Colonic mucosa (tissue), 4 donors: ENCODE measurements around the gene LNPK. TPM values are rescaled to one million over a fixed set of nuclear protein-coding genes. Genes with fewer than 3 reads are reported as not detected.

Experiments
- DNase-seq: peaks from one replicate; pipeline ENCODE4 v3.0.0-alpha.2; 2020
- H3K27ac ChIP-seq: fragments of 200-600 bp; one replicate; pipeline ENCODE4 v1.8.0; 2021
- H3K27me3 ChIP-seq: fragments of 200-600 bp; one replicate; pipeline ENCODE4 v1.8.0; 2021
- H3K36me3 ChIP-seq: fragments of 200-600 bp; one replicate; pipeline ENCODE4 v1.8.0; 2021
- H3K4me1 ChIP-seq: fragments of 200-600 bp; one replicate; pipeline ENCODE4 v1.8.0; 2021; ENCODE audit warnings: mild to moderate bottlenecking
- H3K4me3 ChIP-seq: fragments of 200-600 bp; one replicate; pipeline ENCODE4 v1.8.0; 2021
- H3K9ac ChIP-seq, 2 donors: one replicate each; pipeline ENCODE4 v1.7.0; 2013; ENCODE audit warnings: control low read depth in 2 of 2, low read depth in 2 of 2, low read length in 2 of 2
- H3K9me3 ChIP-seq: fragments of 200-600 bp; one replicate; pipeline ENCODE4 v1.8.0; 2021
- intact Hi-C: fragments of 100-400 bp; cut with DNase I; formaldehyde crosslinking; loops from one replicate; pipeline ENCODE4 v1.14.1; 2022
- total RNA-seq, 2 donors: library from RNA; stranded (reverse); fragmentation: NEBNext Ultra II Directional in 1 of 2; extraction: Animal tissue kit (Norgen Biotek cat#: 25700) in 1 of 2; gene quantifications; one replicate each; pipeline ENCODE4 v1.2.1, GENCODE V29; 2021
- TF ChIP-seq, protein P1 (sequence below): fragments of 200-600 bp; IDR thresholded peaks from one replicate; pipeline ENCODE4 v1.8.0; 2022; ENCODE audit warnings: antibody characterized with exemption, mild to moderate bottlenecking
- donor health status: healthy.
- donor health status: DM: no; HTN: no; CAD: no.
- donor health status: DM: no; HTN: no; CAD: no.

LNPK gene
- total RNA-seq, 2 donors from 2014 or later: 38.5 to 48.4 TPM

DNA sequence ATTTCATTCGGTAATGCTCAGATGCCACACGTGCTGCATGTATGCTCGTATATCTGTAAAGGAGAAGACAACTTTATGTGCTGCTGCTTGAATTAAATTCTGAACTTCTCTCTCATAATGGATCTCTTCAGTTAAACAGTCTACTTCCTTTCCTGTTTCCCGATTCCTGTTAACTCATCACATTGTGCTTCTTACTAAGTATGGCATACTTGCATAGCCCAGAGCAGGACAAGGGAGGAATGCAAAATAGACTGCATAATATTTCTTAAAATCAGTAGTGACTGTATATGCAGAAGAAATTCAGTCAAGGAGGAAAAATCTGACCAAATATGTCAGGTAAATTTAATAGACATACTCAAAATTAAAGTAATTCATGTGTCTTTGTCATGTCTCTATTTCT, 23.9 kb upstream of the LNPK start:
- Histone ChIP-seq H3K27ac (no peak overlapping the region), H3K9me3 (no peaks in the 10 kb centered on the region), H3K4me1 (no peaks in the 10 kb centered on the region), H3K9ac (no peak overlapping the region), H3K36me3 (no peaks in the 10 kb centered on the region), H3K27me3 (no peaks in the 10 kb centered on the region), H3K4me3 (no peak overlapping the region)
- TF ChIP-seq, protein P1, sequence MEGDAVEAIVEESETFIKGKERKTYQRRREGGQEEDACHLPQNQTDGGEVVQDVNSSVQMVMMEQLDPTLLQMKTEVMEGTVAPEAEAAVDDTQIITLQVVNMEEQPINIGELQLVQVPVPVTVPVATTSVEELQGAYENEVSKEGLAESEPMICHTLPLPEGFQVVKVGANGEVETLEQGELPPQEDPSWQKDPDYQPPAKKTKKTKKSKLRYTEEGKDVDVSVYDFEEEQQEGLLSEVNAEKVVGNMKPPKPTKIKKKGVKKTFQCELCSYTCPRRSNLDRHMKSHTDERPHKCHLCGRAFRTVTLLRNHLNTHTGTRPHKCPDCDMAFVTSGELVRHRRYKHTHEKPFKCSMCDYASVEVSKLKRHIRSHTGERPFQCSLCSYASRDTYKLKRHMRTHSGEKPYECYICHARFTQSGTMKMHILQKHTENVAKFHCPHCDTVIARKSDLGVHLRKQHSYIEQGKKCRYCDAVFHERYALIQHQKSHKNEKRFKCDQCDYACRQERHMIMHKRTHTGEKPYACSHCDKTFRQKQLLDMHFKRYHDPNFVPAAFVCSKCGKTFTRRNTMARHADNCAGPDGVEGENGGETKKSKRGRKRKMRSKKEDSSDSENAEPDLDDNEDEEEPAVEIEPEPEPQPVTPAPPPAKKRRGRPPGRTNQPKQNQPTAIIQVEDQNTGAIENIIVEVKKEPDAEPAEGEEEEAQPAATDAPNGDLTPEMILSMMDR: no peak
- intact Hi-C loops: no loop called here
- DNase-seq: no peak

DNA sequence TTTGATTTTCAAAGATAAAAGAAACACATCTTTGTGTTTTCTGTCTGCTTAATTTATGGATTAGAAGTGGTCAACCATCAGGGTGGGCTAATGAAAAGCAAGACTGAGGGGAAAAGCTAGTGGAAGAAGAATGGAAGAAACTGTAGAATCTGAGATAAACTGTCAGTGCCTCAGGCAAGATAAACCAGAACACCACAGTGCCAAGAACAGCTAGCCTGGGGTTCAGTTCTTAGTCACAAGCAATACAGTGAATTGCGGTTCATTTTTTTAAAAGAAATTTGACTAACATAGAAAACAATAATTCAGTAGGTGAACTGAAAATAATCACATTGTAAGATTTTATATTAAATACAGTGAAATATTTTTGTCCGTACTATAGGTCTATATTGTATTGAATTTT, 22.0 kb upstream of the LNPK start:
- H3K9ac ChIP-seq: no peak overlapping the region
- H3K27me3 ChIP-seq: no peaks in the 10 kb centered on the region
- TF ChIP-seq, protein P1: no peak
- H3K27ac ChIP-seq: no peak overlapping the region
- no peak for DNase-seq
- H3K4me1 ChIP-seq: no peaks in the 10 kb centered on the region
- H3K36me3 ChIP-seq: no peaks in the 10 kb centered on the region
- no peak overlapping the region for H3K4me3 ChIP-seq
- H3K9me3 ChIP-seq: no peaks in the 10 kb centered on the region
- intact Hi-C loops: no loop called here

DNA sequence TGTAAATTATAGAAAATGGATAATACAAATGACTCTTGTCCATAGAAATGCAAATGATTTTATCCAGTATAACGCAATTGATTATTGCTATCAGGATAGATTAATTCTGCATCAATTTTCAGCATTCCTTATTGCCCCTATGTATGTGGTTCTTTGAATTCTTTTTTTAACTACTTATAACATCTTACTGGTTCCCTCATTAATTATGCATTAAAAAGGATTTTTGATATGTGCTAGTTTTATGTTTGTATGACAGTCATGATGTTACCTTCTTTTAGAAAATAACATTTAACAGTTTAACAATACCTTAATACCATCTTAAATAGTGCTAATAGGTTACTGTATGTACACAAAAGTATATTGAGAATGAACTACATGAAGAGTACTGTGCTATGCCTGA, 20.0 kb upstream of the LNPK start:
- H3K36me3 ChIP-seq: no peaks in the 10 kb centered on the region
- H3K4me1 ChIP-seq: no peaks in the 10 kb centered on the region
- no peaks in the 10 kb centered on the region for H3K27me3 ChIP-seq
- no peak overlapping the region for H3K27ac ChIP-seq
- no peaks in the 10 kb centered on the region for H3K9me3 ChIP-seq
- no peak overlapping the region for H3K9ac ChIP-seq
- H3K4me3 ChIP-seq: no peak overlapping the region
- TF ChIP-seq, protein P1: no peak
- intact Hi-C loops: no loop called here
- DNase-seq: no peak

GRCh38 chr2:176020400-176020799, 18.3 kb upstream of the LNPK start:
- Histone ChIP-seq H3K27me3 (no peaks in the 10 kb centered on the region), H3K4me1 (no peaks in the 10 kb centered on the region), H3K4me3 (no peak overlapping the region), H3K9ac (no peak overlapping the region), H3K9me3 (no peaks in the 10 kb centered on the region), H3K27ac (no peak overlapping the region), H3K36me3 (no peaks in the 10 kb centered on the region)
- DNase-seq: no peak
- TF ChIP-seq, protein P1: no peak
- intact Hi-C loops: no loop called here

GRCh38 chr2:176018708-176019107, 16.6 kb upstream of the LNPK start:
- intact Hi-C loops: no loop called here
- Histone ChIP-seq H3K4me1 (no peaks in the 10 kb centered on the region), H3K4me3 (no peak overlapping the region), H3K27me3 (no peaks in the 10 kb centered on the region), H3K36me3 (no peaks in the 10 kb centered on the region), H3K27ac (no peak overlapping the region), H3K9ac (no peak overlapping the region), H3K9me3 (no peaks in the 10 kb centered on the region)
- no peak for DNase-seq
- TF ChIP-seq, protein P1: no peak

DNA sequence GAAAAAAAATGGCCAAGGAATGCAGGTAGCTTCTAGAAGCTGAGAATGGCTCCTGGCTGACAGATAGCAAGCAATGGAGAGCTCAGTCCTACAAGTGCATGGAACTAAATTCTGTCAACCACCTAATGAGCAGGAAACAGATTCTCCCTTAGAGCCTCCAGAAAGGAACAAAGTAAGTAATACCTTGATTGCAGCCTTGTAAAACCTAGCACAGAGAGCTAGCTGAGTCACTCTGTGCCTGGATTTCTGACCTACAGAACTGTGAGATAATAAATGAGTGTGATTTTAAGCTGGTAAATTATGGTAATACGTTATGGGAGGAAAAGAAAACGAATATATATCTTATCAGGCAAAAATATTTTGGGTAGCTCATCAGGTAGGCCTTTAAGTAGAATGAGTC, 7.4 kb upstream of the LNPK start:
- TF ChIP-seq, protein P1: no peak
- Histone ChIP-seq H3K36me3 (no peaks in the 10 kb centered on the region), H3K27me3 (no peaks in the 10 kb centered on the region), H3K27ac (no peak overlapping the region), H3K9ac (no peak overlapping the region), H3K9me3 (no peaks in the 10 kb centered on the region), H3K4me3 (no peak overlapping the region), H3K4me1 (no peaks in the 10 kb centered on the region)
- intact Hi-C loops: no loop called here
- DNase-seq: no peak
